Forelimb muscle (tissue), 1 donor: Measurements from ENCODE around the gene PTPRT. TPM values are rescaled to one million over a fixed set of nuclear protein-coding genes. Genes with fewer than 3 reads are reported as not detected.

ENCODE experiments used
- DNase-seq: peaks from one replicate; pipeline ENCODE4 v3.0.0-alpha.2; 2013; ENCODE audit warnings: low read depth
- polyA plus RNA-seq: library from polyadenylated mRNA; unstranded; fragments of 120-200 nt; gene quantifications from one replicate; pipeline ENCODE4 v1.2.1, GENCODE V29; 2013; ENCODE audit not compliant: insufficient read length

PTPRT gene
- polyA plus RNA-seq, 1 donor: 0.35 TPM

- no peak for DNase-seq
These were observed 165.9 kb downstream of the PTPRT start for GRCh38 chr20:43023836-43024235.

GRCh38 chr20:43022568-43022967 is 167.1 kb downstream of the PTPRT start:
- no peak for DNase-seq

GRCh38 chr20:43022081-43022480 is 167.6 kb downstream of the PTPRT start:
- no peak for DNase-seq

- no peak for DNase-seq
These were observed 172.3 kb downstream of the PTPRT start for GRCh38 chr20:43017241-43018030.

GRCh38 chr20:43016257-43016656 is 173.4 kb downstream of the PTPRT start:
- no peak for DNase-seq

GRCh38 chr20:43015566-43015965 is 174.1 kb downstream of the PTPRT start:
- DNase-seq: no peak

GRCh38 chr20:43014206-43014605 is 175.5 kb downstream of the PTPRT start:
- DNase-seq: no peak

GRCh38 chr20:43011491-43011890 is 178.2 kb downstream of the PTPRT start:
- no peak for DNase-seq

GRCh38 chr20:43009532-43009931 is 180.2 kb downstream of the PTPRT start:
- no peak for DNase-seq

- no peak for DNase-seq
These were observed 182.2 kb downstream of the PTPRT start for GRCh38 chr20:43007525-43007924.

- DNase-seq: no peak
These were observed 182.9 kb downstream of the PTPRT start for GRCh38 chr20:43006651-43007375.

GRCh38 chr20:43003318-43003944 is 186.3 kb downstream of the PTPRT start:
- no peak for DNase-seq

GRCh38 chr20:42996141-42996540 is 193.6 kb downstream of the PTPRT start:
- DNase-seq: no peak

GRCh38 chr20:42988319-42988718 is 201.4 kb downstream of the PTPRT start:
- DNase-seq: no peak

GRCh38 chr20:42987376-42988114 is 202.2 kb downstream of the PTPRT start:
- DNase-seq: no peak

GRCh38 chr20:42986143-42986773 is 203.4 kb downstream of the PTPRT start:
- no peak for DNase-seq

GRCh38 chr20:42985628-42986027 is 204.1 kb downstream of the PTPRT start:
- no peak for DNase-seq

- no peak for DNase-seq
These were observed 207.5 kb downstream of the PTPRT start for GRCh38 chr20:42982218-42982617.

- no peak for DNase-seq
These were observed 208.5 kb downstream of the PTPRT start for GRCh38 chr20:42981253-42981652.

GRCh38 chr20:42979720-42980119 is 210.0 kb downstream of the PTPRT start:
- no peak for DNase-seq

GRCh38 chr20:42978184-42978974 is 211.3 kb downstream of the PTPRT start:
- no peak for DNase-seq
